Kidney tubule cell (primary cell): ENCODE results near the gene PAX8.

Experiments used
- DNase-seq: peaks from one replicate; pipeline ENCODE4 v3.0.0-alpha.2; 2018; ENCODE audit warnings: low spot score

PAX8 gene

DNA sequence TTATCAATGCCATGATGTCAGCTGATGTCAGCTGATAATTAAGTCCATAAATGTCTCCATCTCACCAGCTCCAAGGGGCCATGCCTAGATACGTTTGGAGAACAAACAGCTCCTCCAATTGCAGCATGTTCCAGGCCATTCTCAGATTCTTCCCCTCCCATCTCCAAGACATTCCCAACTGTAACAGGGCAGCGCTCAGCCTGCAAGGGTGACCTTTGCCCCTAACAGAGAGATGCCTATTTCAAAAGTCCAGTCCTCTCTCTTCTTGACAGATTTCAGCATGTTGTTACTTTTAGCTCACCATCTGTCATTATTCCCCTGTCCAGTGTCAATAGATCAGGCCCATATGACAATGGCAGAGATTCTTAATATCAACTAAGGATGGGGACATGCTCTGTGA lies 95.0 kb downstream of the PAX8 start:
- no peak for DNase-seq

- DNase-seq = no peak
Observed at GRCh38 chr2:113183264-113183663, 95.5 kb downstream of the PAX8 start.

DNA sequence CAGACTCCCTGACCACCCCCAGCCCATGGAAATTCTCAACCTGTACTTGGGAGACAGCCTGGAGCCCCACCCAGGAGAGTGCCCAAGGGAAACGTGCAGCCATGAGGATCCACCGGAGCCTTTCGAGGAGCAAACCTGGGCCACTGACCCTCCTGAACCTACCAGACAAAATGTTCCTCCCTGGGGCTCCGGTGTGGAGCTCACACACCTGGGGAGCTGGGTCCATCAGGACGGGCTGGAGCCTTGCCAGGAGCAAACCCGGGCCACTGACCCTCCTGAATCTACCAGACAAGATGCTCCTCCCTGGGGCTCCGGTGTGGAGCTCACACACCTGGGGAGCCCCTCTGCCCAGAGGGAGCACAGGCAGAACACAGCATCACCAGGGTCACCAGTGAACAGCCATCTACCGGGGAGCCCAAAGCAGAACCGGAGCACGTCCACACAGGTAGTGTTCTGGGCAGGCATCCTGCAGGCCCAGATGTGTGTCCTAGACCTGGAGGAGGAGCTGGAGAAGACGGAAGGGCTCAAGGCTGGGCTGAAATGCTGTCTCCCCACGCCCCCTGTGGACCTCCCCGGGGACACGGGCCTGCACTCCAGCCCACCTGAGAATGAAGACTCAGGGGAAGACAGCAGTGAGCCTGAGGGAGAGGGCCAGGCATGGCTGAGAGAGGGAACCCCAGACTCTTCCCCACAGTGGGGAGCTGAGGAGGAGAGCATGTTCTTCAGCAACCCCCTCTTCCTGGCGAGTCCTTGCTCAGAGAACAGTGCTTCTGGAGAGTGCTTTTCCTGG lies 96.1 kb downstream of the PAX8 start:
- no peak for DNase-seq

GRCh38 chr2:113181258-113182051 lies 97.3 kb downstream of the PAX8 start:
- DNase-seq = no peak

- DNase-seq = no peak
Observed at GRCh38 chr2:113180131-113180946, 98.4 kb downstream of the PAX8 start.

DNA sequence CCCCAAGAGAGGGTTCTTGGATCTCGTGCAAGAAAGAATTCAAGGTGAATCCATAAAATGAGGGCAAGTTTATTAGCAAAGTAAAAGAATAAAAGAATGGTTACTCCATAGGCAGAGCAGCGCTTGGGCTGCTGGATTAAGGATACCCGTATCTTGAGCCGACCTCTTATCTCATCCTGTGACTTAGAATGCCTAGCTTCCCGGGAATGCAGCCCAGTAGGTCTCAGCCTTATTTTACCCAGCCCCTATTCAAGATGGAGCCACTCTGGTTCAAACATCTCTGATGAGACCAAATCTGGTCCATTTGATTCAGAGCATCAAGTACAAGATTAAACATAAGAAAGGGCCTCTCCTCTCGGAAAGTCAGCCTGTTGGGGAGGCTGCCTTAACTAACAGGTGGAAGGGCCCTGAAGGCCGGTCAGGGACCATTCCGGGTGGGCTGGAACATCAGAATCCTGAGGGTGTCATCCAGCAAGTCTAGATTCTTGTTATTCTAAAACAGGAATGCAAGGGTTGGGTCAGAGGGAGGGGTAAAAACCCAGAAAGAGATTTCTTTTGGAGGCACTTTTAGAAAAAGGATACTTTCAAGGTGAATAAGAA lies 99.2 kb downstream of the PAX8 start:
- DNase-seq = no peak

DNA sequence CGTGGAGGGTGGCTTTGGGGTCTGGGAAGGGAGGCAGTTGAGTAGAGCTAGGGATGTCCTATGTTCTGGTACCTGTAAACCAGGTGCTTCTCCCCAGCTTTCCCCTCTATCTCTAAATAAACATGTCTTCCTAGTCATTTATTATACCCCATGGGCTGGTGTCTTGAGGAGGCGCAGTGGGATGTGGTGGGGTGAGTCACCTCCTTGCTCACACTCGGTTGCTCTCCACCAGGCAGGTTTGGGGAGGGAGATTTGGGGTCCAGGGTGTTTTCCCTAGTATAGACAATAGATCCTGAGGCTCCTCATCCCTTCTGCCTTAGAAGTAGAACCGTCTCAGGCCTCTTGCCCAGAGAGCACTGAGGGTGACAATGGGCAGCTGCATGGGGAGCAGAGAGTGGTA lies 99.8 kb downstream of the PAX8 start:
- DNase-seq = peak; percentile 10

GRCh38 chr2:113178069-113178746 lies 100.5 kb downstream of the PAX8 start:
- no peak for DNase-seq

- no peak for DNase-seq
Observed at GRCh38 chr2:113176696-113177355, 101.9 kb downstream of the PAX8 start.

GRCh38 chr2:113175736-113176695 lies 102.7 kb downstream of the PAX8 start:
- DNase-seq = no peak

DNA sequence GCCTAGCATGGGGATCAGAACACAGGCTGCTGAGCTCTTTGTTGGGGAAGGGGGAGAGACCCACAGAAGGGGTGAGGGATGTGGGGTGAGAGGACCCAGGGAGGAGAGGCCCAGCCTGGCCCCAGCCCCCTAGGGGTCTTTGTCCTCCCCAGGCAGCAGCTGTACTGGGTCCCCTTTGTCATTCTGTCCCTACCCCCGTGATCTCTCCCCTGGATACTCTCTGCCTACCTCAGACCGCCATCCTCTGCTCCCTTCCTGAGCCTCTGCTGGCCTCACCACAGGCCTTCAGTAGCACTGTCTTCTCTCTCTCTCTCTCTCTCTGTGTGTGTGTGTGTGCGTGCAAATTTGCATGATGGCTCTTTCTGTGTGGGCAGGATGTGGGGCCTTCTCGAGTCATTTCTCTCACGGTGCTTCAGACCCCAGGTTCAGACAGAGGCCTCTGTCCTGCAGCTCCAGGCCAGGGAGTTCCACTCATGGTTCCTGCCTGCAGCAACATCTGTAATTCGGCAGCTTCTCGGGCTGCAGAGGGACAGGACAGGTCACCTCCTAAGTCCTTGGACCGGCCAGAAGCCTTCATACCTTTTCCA lies 103.6 kb downstream of the PAX8 start:
- peak; percentile 9 for DNase-seq

DNA sequence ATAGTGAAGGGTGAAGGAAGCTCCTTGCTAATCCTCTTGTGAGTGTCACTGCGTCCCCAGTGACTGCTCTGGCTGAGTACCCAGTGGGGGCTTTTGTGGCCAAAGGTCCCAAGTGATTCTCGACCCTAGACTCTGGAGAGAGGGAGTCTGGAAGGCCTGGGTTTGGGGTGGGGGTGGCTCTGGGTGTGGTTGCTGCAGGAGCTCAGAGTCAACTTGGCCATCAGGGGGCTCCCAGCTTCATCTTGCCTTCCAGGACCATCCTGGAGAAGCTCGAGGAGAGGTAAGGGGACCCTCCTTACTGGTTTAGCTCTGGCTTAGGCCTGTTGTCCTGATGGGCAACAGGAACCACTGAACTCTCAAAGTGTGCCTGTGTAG lies 104.4 kb downstream of the PAX8 start:
- no peak for DNase-seq

- no peak for DNase-seq
Observed at GRCh38 chr2:113173542-113174375, 105.0 kb downstream of the PAX8 start, which contains the start of gene PSD4. Gene PSD4 (plus strand): TSS chr2:113173971. CDS start chr2:113182457, 8,486 bp downstream.

DNA sequence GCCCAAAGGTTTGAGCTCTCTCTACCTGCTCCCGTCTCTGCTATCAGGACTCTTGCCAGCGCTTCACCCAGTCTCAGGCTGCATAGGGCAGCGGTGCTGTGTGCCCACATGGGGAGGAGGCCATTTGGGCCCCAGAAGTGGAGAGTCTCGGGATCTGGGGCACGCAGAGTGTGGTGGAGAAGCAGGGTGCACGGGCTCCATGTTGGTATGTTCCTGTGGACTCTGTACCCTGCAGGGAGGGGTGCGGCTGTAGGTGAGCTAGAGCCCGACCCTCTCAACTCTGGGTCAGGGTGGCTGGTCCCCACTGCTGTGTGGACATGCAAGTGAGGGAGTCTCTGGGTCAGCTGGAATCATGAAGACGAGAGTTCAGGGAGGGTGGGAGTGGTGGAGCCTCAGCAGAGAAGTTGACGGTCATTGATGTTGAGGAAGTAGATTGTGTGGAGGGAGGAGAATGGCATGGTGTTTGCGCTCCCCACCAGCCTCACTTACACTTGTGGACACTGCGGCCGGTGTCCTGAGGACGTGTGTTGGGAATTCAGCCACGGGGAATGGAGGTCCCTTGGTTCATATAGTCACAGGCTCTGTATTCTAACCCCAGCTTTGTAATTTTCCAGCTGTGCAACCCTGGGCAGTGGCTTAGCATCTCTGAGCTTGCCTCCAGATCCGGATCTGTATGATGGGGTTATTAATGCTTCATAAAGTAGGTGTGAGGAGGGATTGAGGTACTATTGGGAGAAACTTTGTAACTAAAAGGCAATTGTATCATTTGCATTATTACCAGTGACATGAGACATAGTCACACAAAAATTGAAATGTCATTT lies 105.8 kb downstream of the PAX8 start:
- no peak for DNase-seq

- no peak for DNase-seq
Observed at GRCh38 chr2:113171334-113172075, 107.2 kb downstream of the PAX8 start.

GRCh38 chr2:113169586-113169985 lies 109.1 kb downstream of the PAX8 start:
- no peak for DNase-seq

- DNase-seq = no peak
Observed at GRCh38 chr2:113169002-113169530, 109.7 kb downstream of the PAX8 start.
